ENCODE measurements around the gene PIK3C2B. TPM values are rescaled to one million over a fixed set of nuclear protein-coding genes. Genes with fewer than 3 reads are reported as not detected.

Gene PIK3C2B
- total and polyA plus RNA-seq, 9 donors, result 5.6 to 26.0 (median 11.0) TPM

- intact Hi-C loops (cut with DNase I), result no loop called here
- DNase-seq, result no peak
- H3K4me3 ChIP-seq, result no peak overlapping the region
- H3K4me1 ChIP-seq (ENCODE audit: insufficient read depth), result no peaks in the 10 kb centered on the region
- WGBS, 3 donors, result 45 to 66% (median 51%) methylated on average over 1 of the region's 1 CpG
- no peaks in the 10 kb centered on the region for H3K36me3 ChIP-seq
- H3K27ac ChIP-seq, result no peak overlapping the region
- H3K9me3 ChIP-seq, result no peaks in the 10 kb centered on the region
- TF ChIP-seq EP300 (IDR thresholded peaks at IDR 0.05), result no peak
- no peak for TF ChIP-seq CTCF (IDR thresholded peaks at IDR 0.05)
- TF ChIP-seq POLR2A (IDR thresholded peaks at IDR 0.05), result no peak
- no peaks in the 10 kb centered on the region for H3K27me3 ChIP-seq
Measured at GRCh38 chr1:204464701-204465100, 29.9 kb downstream of the PIK3C2B start.

DNA sequence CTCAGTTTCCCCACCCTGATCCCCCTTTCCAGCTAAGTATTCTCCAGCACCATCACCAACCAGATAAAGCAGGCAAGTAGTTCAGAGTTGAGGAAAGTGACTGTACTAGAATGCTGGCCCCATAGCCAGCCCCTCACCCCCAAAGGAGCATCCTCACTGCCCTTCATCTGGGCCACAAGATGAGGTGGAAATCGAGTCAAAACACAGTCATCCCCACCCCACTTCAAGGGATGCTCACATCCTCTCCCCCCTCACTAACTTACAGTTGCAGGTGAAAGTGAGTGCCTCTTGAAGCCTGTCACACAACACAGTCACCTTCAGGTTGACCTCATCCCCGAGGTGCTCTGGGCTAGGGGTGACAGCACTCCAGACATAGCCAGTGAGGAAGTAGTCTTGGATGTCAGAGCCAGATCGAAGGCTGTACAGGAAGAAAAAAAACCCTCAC lies 30.4 kb downstream of the PIK3C2B start:
- Histone ChIP-seq H3K4me3 (no peak overlapping the region), H3K36me3 (no peaks in the 10 kb centered on the region), H3K27me3 (no peaks in the 10 kb centered on the region), H3K9me3 (no peaks in the 10 kb centered on the region), H3K27ac (no peak overlapping the region), H3K4me1 (ENCODE audit: insufficient read depth) (no peaks in the 10 kb centered on the region)
- no peak for DNase-seq
- intact Hi-C loops (cut with DNase I), result no loop called here
- no peak for TF ChIP-seq CTCF (IDR thresholded peaks at IDR 0.05)
- no peak for TF ChIP-seq EP300 (IDR thresholded peaks at IDR 0.05)
- no peak for TF ChIP-seq POLR2A (IDR thresholded peaks at IDR 0.05)
- 73 to 83% (median 80%) methylated on average over 3 of the region's 3 CpGs for WGBS, 3 donors

- Histone ChIP-seq H3K4me3 (no peak overlapping the region), H3K4me1 (ENCODE audit: insufficient read depth) (no peaks in the 10 kb centered on the region), H3K36me3 (no peaks in the 10 kb centered on the region), H3K9me3 (no peaks in the 10 kb centered on the region), H3K27ac (no peak overlapping the region), H3K27me3 (no peaks in the 10 kb centered on the region)
- no peak for DNase-seq
- TF ChIP-seq POLR2A (IDR thresholded peaks at IDR 0.05), result no peak
- no peak for TF ChIP-seq EP300 (IDR thresholded peaks at IDR 0.05)
- no peak for TF ChIP-seq CTCF (IDR thresholded peaks at IDR 0.05)
- intact Hi-C loops (cut with DNase I), result no loop called here
- WGBS, 3 donors, result 51 to 65% (median 56%) methylated on average over 10 of the region's 10 CpGs
Measured at GRCh38 chr1:204463125-204464060, 31.2 kb downstream of the PIK3C2B start.

DNA sequence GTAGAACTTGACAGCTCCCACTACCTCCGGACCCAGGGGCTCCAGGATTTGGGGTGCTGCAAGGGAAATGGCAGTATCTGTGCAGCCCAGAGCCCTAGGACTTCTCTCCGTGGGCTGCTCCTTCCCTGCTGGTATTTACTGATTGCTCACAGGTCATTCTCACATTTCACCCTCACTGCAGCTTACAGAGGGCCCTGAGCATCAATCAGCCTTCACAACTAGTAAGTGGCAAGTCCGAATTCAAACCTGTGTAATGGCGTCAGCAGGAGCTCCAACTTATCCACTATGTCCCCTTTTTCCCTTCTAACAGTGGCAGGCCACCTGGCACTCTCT lies 32.4 kb downstream of the PIK3C2B start:
- no peaks in the 10 kb centered on the region for H3K4me1 ChIP-seq (ENCODE audit: insufficient read depth)
- no peaks in the 10 kb centered on the region for H3K9me3 ChIP-seq
- H3K36me3 ChIP-seq, result no peaks in the 10 kb centered on the region
- intact Hi-C loops (cut with DNase I), result no loop called here
- TF ChIP-seq CTCF (IDR thresholded peaks at IDR 0.05) (no peak), EP300 (IDR thresholded peaks at IDR 0.05) (no peak), POLR2A (IDR thresholded peaks at IDR 0.05) (no peak)
- DNase-seq, result no peak
- H3K27me3 ChIP-seq, result no peaks in the 10 kb centered on the region
- 78 to 84% (median 80%) methylated on average over 4 of the region's 4 CpGs for WGBS, 3 donors
- H3K27ac ChIP-seq, result no peak overlapping the region
- H3K4me3 ChIP-seq, result no peak overlapping the region

All from ovary (tissue), 9 donors.